ENCODE data around the gene KPNB1. TPM values are rescaled to one million over a fixed set of nuclear protein-coding genes. Genes with fewer than 3 reads are reported as not detected.

KPNB1 gene
- total RNA-seq, 1 experiment from 2014 or later, result 742 TPM

DNA sequence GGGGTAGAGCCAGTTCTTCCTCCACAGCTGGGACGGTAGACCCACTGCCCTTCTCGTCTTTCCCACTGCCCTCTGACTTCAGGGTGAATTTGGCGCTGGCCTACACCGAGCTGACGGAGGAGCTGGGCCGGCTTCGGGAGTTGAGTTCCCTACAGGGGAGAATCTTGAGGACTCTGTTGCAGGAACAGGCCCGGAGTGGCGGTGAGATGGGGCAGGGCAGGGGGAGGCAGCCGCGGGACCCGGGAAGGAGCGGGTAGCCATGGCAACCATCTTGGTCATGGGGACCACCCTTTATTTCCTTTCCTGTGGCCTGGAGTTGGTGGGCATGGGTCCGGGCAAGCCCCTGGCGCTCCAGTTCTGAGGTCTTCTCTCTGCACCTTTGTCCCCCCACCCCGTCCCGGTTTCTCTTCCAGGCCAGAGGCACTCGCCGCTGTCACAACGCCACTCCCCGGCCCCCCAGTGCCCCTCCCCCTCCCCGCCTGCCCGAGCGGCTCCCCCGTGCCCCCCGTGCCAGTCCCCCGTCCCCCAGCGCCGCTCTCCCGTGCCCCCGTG, 58.7 kb downstream of the KPNB1 start:
- Histone ChIP-seq H2BK120ac (ENCODE audit: low read depth, low read length, poor library complexity, severe bottlenecking) (no peak overlapping the region), H4K20me1 (ENCODE audit: control insufficient read depth, insufficient read depth, insufficient read length) (no peaks in the 10 kb centered on the region), H2BK5ac (ENCODE audit: insufficient read length, low read length) (no peak overlapping the region), H2BK12ac (ENCODE audit: insufficient read length, low read depth, low read length) (no peak overlapping the region), H2AFZ (ENCODE audit: low read length) (no peak overlapping the region), H3K56ac (ENCODE audit: insufficient read length, low read depth, low read length) (no peak overlapping the region), H4K5ac (ENCODE audit: insufficient read length, low read depth, low read length) (no peak overlapping the region), H3T11ph (ENCODE audit: low read length) (no peak overlapping the region), H3K79me2 (ENCODE audit: insufficient read depth, low read length) (no peaks in the 10 kb centered on the region), H3K23ac (ENCODE audit: insufficient read length, low read depth, low read length) (no peak overlapping the region), H3K4ac (ENCODE audit: low read depth, low read length) (no peak overlapping the region), H2AK5ac (ENCODE audit: insufficient read length, low read length) (no peak overlapping the region), H3K27me3 (ENCODE audit: insufficient read depth, low read length) (no peaks in the 10 kb centered on the region), H3K4me1 (ENCODE audit: insufficient read depth, low read length) (no peaks in the 10 kb centered on the region), H4K8ac (replicated peaks; ENCODE audit: insufficient read length, low read depth, low read length) (no peak overlapping the region), H3K9me3 (ENCODE audit: control insufficient read depth, low read depth, low read length) (no peaks in the 10 kb centered on the region), H3K18ac (ENCODE audit: insufficient read length, low read depth, low read length) (no peak overlapping the region), H3K79me1 (ENCODE audit: insufficient read depth, low read depth, low read length, poor library complexity, severe bottlenecking) (no peaks in the 10 kb centered on the region), H3K14ac (ENCODE audit: insufficient read depth, low read length) (no peak overlapping the region), H4K91ac (ENCODE audit: insufficient read length, low read depth, low read length) (no peak overlapping the region), H3K27ac (ENCODE audit: insufficient read length, low read depth, low read length) (no peak overlapping the region), H3K4me2 (ENCODE audit: insufficient read depth, insufficient read length, low read length) (no peak overlapping the region), H3K9ac (ENCODE audit: extremely low read depth, insufficient read length, low read length) (no peak overlapping the region), H3K23me2 (ENCODE audit: insufficient read length, low read depth, low read length, poor library complexity, severe bottlenecking) (no peaks in the 10 kb centered on the region), H2BK20ac (ENCODE audit: low read depth, low read length, poor library complexity, severe bottlenecking) (no peak overlapping the region), H2BK15ac (ENCODE audit: low read depth, low read length) (no peak overlapping the region)
- TF ChIP-seq, protein P1, sequence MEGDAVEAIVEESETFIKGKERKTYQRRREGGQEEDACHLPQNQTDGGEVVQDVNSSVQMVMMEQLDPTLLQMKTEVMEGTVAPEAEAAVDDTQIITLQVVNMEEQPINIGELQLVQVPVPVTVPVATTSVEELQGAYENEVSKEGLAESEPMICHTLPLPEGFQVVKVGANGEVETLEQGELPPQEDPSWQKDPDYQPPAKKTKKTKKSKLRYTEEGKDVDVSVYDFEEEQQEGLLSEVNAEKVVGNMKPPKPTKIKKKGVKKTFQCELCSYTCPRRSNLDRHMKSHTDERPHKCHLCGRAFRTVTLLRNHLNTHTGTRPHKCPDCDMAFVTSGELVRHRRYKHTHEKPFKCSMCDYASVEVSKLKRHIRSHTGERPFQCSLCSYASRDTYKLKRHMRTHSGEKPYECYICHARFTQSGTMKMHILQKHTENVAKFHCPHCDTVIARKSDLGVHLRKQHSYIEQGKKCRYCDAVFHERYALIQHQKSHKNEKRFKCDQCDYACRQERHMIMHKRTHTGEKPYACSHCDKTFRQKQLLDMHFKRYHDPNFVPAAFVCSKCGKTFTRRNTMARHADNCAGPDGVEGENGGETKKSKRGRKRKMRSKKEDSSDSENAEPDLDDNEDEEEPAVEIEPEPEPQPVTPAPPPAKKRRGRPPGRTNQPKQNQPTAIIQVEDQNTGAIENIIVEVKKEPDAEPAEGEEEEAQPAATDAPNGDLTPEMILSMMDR (conservative IDR thresholded peaks at IDR 0.05), result no peak
- Mint-ChIP-seq H3K27ac (no peak overlapping the region; a peak in 1 of 7 replicates), H3K4me3 (no peak overlapping the region; a peak in 1 of 5 replicates), H3K4me1 (peaks cover 3 to 22% of the 10 kb centered on the region in 2 experiments; a peak in 2 of 4 replicates), H3K9me3 (no peaks in the 10 kb centered on the region), H3K36me3 (ENCODE audit: insufficient read depth in 1 of 3, low read depth in 3 of 3) (peaks cover 4 to 18% (median 7%) of the 10 kb centered on the region in 3 experiments; a peak in 3 of 7 replicates), H3K27me3 (ENCODE audit: low read depth) (peaks cover 7% of the 10 kb centered on the region)
- WGBS (ENCODE audit: extremely low coverage, insufficient read length, low lambda C conversion rate), result no CpG with 5 or more reads among the region's 31 CpGs
- no peak for DNase-seq
